ENCODE results near the gene KLF17.

- TF ChIP-seq, protein P1, sequence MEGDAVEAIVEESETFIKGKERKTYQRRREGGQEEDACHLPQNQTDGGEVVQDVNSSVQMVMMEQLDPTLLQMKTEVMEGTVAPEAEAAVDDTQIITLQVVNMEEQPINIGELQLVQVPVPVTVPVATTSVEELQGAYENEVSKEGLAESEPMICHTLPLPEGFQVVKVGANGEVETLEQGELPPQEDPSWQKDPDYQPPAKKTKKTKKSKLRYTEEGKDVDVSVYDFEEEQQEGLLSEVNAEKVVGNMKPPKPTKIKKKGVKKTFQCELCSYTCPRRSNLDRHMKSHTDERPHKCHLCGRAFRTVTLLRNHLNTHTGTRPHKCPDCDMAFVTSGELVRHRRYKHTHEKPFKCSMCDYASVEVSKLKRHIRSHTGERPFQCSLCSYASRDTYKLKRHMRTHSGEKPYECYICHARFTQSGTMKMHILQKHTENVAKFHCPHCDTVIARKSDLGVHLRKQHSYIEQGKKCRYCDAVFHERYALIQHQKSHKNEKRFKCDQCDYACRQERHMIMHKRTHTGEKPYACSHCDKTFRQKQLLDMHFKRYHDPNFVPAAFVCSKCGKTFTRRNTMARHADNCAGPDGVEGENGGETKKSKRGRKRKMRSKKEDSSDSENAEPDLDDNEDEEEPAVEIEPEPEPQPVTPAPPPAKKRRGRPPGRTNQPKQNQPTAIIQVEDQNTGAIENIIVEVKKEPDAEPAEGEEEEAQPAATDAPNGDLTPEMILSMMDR (IDR thresholded peaks at IDR 0.05), result no peak
- no peak for TF ChIP-seq EZH2 (IDR thresholded peaks at IDR 0.05; ENCODE audit: borderline replicate concordance, insufficient read depth, low read depth, low read length, poor library complexity, severe bottlenecking)
Measured at GRCh38 chr1:44076066-44076465, 42.6 kb upstream of the KLF17 start.
